K562 (cell line): ENCODE measurements around the gene SETD4. TPM values are rescaled to one million over a fixed set of nuclear protein-coding genes. Genes with fewer than 3 reads are reported as not detected.

ENCODE experiments used
- CBX2 ChIP-seq: fragments of 200-600 bp; sonication (generic); IDR thresholded peaks from one replicate; pipeline ENCODE4 v1.6.1; 2012; ENCODE audit warnings: mild to moderate bottlenecking, low read length, inconsistent platforms; ENCODE audit not compliant: insufficient read depth, poor library complexity, severe bottlenecking
- CREM ChIP-seq: IDR thresholded peaks from 2 replicates; pipeline ENCODE4 v1.6.1; 2014; ENCODE audit warnings: antibody characterized with exemption, low read depth
- EP300 ChIP-seq: IDR thresholded peaks from 2 replicates; pipeline ENCODE4 v1.6.1; 2012; ENCODE audit warnings: low read length, improper control_type of control experiment
- EWSR1 ChIP-seq: fragments of 450-650 bp; IDR thresholded peaks from 2 replicates; pipeline ENCODE4 v1.6.1; 2018; ENCODE audit warnings: borderline replicate concordance, mild to moderate bottlenecking, low read depth, moderate library complexity; ENCODE audit not compliant: partially characterized antibody
- KLF16 ChIP-seq: IDR thresholded peaks from 2 replicates; pipeline ENCODE4 v1.6.1; 2016; ENCODE audit warnings: antibody characterized with exemption
- MAFK ChIP-seq: IDR thresholded peaks from 2 replicates; pipeline ENCODE4 v1.6.1; 2011; ENCODE audit warnings: low read length, improper control_type of control experiment
- NFATC3 ChIP-seq: fragments of 450-650 bp; IDR thresholded peaks from 2 replicates; pipeline ENCODE4 v1.6.1; 2017; ENCODE audit warnings: mild to moderate bottlenecking
- NFRKB ChIP-seq: fragments of 450-650 bp; IDR thresholded peaks from 2 replicates; pipeline ENCODE4 v1.6.1; 2016; ENCODE audit warnings: low read depth
- POLR3A ChIP-seq: IDR thresholded peaks from 2 replicates; pipeline ENCODE4 v1.6.1; 2011; ENCODE audit warnings: borderline replicate concordance, mild to moderate bottlenecking, moderate library complexity; ENCODE audit not compliant: insufficient read length, insufficient read depth; ENCODE audit errors: extremely low read depth
- RCOR1 ChIP-seq, 2 experiments: IDR thresholded peaks; 2 replicates each; pipeline ENCODE4 v1.6.1; 2012; ENCODE audit warnings: low read depth in 2 of 2, low read length in 2 of 2, borderline replicate concordance in 1 of 2, improper control_type of control experiment in 1 of 2
- RNF2 ChIP-seq: sonication (generic); IDR thresholded peaks from 2 replicates; pipeline ENCODE4 v1.6.1; 2016
- SLC30A9 ChIP-seq: fragments of 250-450 bp; sonication (Bioruptor Pico); IDR thresholded peaks from 2 replicates; pipeline ENCODE4 v1.8.0; 2022; ENCODE audit warnings: mild to moderate bottlenecking, moderate library complexity
- SMAD3 ChIP-seq: fragments of 450-650 bp; formaldehyde crosslinking; conservative IDR thresholded peaks from 2 replicates; pipeline ENCODE4 v1.4.0; 2020; ENCODE audit warnings: mild to moderate bottlenecking
- TAF7 ChIP-seq: fragments of 450-650 bp; IDR thresholded peaks from 2 replicates; pipeline ENCODE4 v1.6.1; 2016; ENCODE audit warnings: missing genetic modification characterization, missing compliant biosample characterization
- ZFPM2 ChIP-seq: fragments of 250-450 bp; sonication (Bioruptor Pico); IDR thresholded peaks from 2 replicates; pipeline ENCODE4 v1.5.1; 2022; ENCODE audit warnings: mild to moderate bottlenecking
- ZKSCAN8 ChIP-seq: fragments of 200-800 bp; sonication (Bioruptor generic); IDR thresholded peaks from 2 replicates; pipeline ENCODE4 v1.6.1; 2016; ENCODE audit warnings: missing genetic modification characterization, missing compliant biosample characterization
- ZNF143 ChIP-seq: sonication (generic); formaldehyde crosslinking; IDR thresholded peaks from 2 replicates; pipeline ENCODE4 v1.9.0; 2022; ENCODE audit warnings: mild to moderate bottlenecking, missing genetic modification reagents
- ZNF436 ChIP-seq: fragments of 250-450, 450-650 bp; sonication (Bioruptor Pico); formaldehyde crosslinking; IDR thresholded peaks from 2 replicates; pipeline ENCODE4 v1.7.0; 2020; ENCODE audit warnings: mild to moderate bottlenecking
- polyA plus RNA-seq, 8 experiments: library from polyadenylated mRNA; depleted of rRNA in 4 of 8; stranded (reverse) in 5 of 8; unstranded in 3 of 8; fragments of >200 nt; fragmentation: Nextera tagmentation in 2 of 8; fragmentation: Illumina TruSeq in 1 of 8; extraction: Ambion mirVana in 2 of 8; extraction: Trizol in 1 of 8; gene quantifications; 2 replicates each; pipeline versions ENCODE4 v1.2.1 to v1.2.3, GENCODE V29; 2011 to 2014; ENCODE audit warnings: inconsistent platforms in 1 of 8, missing spikeins in 1 of 8
- total RNA-seq, 7 experiments: library from RNA; depleted of rRNA in 6 of 7; stranded (reverse); fragments of >200 nt in 6 of 7; fragmentation: Illumina TruSeq in 2 of 7; extraction: Trizol in 2 of 7; gene quantifications; 2 replicates each; pipeline versions ENCODE4 v1.2.1 to v1.2.3, GENCODE V29; 2011 to 2021; ENCODE audit warnings: low replicate concordance in 1 of 7
- TF ChIP-seq, protein P1 (sequence below): fragments of 450-650 bp; IDR thresholded peaks from 2 replicates; pipeline ENCODE4 v1.6.1; 2016; ENCODE audit warnings: mild to moderate bottlenecking
- TF ChIP-seq, protein P2 (sequence below): sonication (generic); formaldehyde crosslinking; IDR thresholded peaks from 2 replicates; pipeline ENCODE4 v1.8.1; 2022; ENCODE audit warnings: missing genetic modification reagents
- TF ChIP-seq, protein P3 (sequence below): sonication (generic); formaldehyde crosslinking; IDR thresholded peaks from 2 replicates; pipeline ENCODE4 v1.5.0; 2020; ENCODE audit warnings: missing genetic modification reagents
- TF ChIP-seq, protein P4 (sequence below), 2 experiments: fragments of 450-650 bp; conservative IDR thresholded peaks; 2 replicates each; pipeline ENCODE4 v1.6.1; 2017; ENCODE audit warnings: mild to moderate bottlenecking in 2 of 2, moderate library complexity in 2 of 2

The SETD4 gene
- total and polyA plus RNA-seq, 9 of the 15 experiments (the other 6 are each of a cell fraction or from before 2014, with no cell fraction given), result 16.1 to 51.3 (median 25.7) TPM

DNA sequence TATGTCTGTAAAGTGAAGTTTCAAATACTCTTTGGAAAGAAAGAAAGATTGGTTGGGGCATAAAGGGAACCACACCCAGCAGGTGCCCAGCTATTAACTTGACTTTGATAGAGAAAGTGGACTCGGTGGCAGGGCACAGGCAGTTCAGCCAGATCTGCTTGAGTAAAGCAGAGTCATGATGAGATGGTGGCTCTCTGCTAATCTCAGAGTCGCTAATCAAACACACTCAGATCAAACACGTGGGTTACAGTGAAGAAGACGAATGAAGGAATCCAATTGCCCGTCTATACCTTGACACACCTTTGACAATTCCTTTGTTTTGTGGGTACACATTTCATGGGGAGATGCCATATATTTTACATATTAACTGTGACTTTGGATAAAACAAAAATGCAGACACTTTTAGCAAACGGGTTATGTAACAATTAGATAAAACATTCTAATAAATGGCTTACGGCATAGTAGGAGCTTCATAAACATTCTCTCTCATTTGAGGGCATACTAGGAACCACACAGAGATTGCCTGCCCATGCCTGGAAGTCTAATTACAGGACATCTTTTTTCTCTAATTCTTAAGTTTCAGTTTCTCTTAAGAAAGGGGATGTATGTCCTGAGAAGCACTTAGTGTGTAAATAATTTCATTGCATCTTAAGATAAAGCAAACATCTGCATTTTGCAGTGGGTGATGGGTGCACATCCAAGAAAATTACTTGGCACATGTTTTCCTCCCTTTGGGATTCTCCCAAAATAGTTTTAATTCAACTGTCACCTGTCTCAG, 16.7 kb upstream of the SETD4 start (continued):
- TF ChIP-seq, protein P1, sequence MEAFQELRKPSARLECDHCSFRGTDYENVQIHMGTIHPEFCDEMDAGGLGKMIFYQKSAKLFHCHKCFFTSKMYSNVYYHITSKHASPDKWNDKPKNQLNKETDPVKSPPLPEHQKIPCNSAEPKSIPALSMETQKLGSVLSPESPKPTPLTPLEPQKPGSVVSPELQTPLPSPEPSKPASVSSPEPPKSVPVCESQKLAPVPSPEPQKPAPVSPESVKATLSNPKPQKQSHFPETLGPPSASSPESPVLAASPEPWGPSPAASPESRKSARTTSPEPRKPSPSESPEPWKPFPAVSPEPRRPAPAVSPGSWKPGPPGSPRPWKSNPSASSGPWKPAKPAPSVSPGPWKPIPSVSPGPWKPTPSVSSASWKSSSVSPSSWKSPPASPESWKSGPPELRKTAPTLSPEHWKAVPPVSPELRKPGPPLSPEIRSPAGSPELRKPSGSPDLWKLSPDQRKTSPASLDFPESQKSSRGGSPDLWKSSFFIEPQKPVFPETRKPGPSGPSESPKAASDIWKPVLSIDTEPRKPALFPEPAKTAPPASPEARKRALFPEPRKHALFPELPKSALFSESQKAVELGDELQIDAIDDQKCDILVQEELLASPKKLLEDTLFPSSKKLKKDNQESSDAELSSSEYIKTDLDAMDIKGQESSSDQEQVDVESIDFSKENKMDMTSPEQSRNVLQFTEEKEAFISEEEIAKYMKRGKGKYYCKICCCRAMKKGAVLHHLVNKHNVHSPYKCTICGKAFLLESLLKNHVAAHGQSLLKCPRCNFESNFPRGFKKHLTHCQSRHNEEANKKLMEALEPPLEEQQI, result no peak
- no peak for TF ChIP-seq CREM
- TF ChIP-seq, protein P2, sequence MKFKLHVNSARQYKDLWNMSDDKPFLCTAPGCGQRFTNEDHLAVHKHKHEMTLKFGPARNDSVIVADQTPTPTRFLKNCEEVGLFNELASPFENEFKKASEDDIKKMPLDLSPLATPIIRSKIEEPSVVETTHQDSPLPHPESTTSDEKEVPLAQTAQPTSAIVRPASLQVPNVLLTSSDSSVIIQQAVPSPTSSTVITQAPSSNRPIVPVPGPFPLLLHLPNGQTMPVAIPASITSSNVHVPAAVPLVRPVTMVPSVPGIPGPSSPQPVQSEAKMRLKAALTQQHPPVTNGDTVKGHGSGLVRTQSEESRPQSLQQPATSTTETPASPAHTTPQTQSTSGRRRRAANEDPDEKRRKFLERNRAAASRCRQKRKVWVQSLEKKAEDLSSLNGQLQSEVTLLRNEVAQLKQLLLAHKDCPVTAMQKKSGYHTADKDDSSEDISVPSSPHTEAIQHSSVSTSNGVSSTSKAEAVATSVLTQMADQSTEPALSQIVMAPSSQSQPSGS (CRISPR knock-in tag), result no peak
- peak in 1 of 2 experiments; percentile 37; a peak in 1 of 4 replicates for TF ChIP-seq RCOR1 (IDR thresholded peaks at IDR 0.05; ENCODE audit: borderline replicate concordance in 1 of 2, low read depth in 2 of 2, low read length in 2 of 2)
- no peak for TF ChIP-seq RNF2
- TF ChIP-seq EWSR1, result no peak
- no peak for TF ChIP-seq CBX2
- no peak for TF ChIP-seq ZNF436 (CRISPR knock-in tag)
- TF ChIP-seq NFATC3, result no peak
- no peak for TF ChIP-seq ZFPM2 (CRISPR knock-in tag)
- TF ChIP-seq POLR3A, result no peak
- TF ChIP-seq KLF16, result no peak
- TF ChIP-seq SMAD3 (CRISPR knock-in tag), result no peak
- no peak for TF ChIP-seq NFRKB
- TF ChIP-seq, protein P3, sequence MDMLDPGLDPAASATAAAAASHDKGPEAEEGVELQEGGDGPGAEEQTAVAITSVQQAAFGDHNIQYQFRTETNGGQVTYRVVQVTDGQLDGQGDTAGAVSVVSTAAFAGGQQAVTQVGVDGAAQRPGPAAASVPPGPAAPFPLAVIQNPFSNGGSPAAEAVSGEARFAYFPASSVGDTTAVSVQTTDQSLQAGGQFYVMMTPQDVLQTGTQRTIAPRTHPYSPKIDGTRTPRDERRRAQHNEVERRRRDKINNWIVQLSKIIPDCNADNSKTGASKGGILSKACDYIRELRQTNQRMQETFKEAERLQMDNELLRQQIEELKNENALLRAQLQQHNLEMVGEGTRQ (CRISPR knock-in tag), result no peak
- peak; percentile 38; the same call in 1 of the 2 replicates for TF ChIP-seq EP300
- TF ChIP-seq TAF7 (tag), result no peak
- TF ChIP-seq ZNF143 (CRISPR knock-in tag), result no peak
- TF ChIP-seq, protein P4, sequence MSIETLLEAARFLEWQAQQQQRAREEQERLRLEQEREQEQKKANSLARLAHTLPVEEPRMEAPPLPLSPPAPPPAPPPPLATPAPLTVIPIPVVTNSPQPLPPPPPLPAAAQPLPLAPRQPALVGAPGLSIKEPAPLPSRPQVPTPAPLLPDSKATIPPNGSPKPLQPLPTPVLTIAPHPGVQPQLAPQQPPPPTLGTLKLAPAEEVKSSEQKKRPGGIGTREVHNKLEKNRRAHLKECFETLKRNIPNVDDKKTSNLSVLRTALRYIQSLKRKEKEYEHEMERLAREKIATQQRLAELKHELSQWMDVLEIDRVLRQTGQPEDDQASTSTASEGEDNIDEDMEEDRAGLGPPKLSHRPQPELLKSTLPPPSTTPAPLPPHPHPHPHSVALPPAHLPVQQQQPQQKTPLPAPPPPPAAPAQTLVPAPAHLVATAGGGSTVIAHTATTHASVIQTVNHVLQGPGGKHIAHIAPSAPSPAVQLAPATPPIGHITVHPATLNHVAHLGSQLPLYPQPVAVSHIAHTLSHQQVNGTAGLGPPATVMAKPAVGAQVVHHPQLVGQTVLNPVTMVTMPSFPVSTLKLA (conservative IDR thresholded peaks at IDR 0.05), result peak; percentile 63 to 72; a peak in 3 of 4 replicates
- TF ChIP-seq MAFK, result peak; percentile 66; the same call in 1 of the 2 replicates
- no peak for TF ChIP-seq SLC30A9 (CRISPR knock-in tag)
- no peak for TF ChIP-seq ZKSCAN8 (CRISPR knock-in tag)
